HG03175 (cell line): ENCODE results near the gene DOCK9.

ENCODE experiments used
- ATAC-seq: cut with Tn5 transposase; IDR thresholded peaks from one replicate; pipeline ENCODE4 v1.9.1; 2021; ENCODE audit warnings: mild to moderate bottlenecking, moderate library complexity; ENCODE audit not compliant: unreplicated experiment

The DOCK9 gene, protein sequence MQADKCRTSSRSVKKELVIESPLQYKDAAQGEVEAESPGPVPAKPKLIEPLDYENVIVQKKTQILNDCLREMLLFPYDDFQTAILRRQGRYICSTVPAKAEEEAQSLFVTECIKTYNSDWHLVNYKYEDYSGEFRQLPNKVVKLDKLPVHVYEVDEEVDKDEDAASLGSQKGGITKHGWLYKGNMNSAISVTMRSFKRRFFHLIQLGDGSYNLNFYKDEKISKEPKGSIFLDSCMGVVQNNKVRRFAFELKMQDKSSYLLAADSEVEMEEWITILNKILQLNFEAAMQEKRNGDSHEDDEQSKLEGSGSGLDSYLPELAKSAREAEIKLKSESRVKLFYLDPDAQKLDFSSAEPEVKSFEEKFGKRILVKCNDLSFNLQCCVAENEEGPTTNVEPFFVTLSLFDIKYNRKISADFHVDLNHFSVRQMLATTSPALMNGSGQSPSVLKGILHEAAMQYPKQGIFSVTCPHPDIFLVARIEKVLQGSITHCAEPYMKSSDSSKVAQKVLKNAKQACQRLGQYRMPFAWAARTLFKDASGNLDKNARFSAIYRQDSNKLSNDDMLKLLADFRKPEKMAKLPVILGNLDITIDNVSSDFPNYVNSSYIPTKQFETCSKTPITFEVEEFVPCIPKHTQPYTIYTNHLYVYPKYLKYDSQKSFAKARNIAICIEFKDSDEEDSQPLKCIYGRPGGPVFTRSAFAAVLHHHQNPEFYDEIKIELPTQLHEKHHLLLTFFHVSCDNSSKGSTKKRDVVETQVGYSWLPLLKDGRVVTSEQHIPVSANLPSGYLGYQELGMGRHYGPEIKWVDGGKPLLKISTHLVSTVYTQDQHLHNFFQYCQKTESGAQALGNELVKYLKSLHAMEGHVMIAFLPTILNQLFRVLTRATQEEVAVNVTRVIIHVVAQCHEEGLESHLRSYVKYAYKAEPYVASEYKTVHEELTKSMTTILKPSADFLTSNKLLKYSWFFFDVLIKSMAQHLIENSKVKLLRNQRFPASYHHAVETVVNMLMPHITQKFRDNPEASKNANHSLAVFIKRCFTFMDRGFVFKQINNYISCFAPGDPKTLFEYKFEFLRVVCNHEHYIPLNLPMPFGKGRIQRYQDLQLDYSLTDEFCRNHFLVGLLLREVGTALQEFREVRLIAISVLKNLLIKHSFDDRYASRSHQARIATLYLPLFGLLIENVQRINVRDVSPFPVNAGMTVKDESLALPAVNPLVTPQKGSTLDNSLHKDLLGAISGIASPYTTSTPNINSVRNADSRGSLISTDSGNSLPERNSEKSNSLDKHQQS (N-terminal part only)

GRCh38 chr13:98977568-98978265 is at the start of gene DOCK9:
Gene DOCK9, minus strand, starts transcription at chr13:98978064. Its CDS starts 155 bp downstream, at chr13:98977909.
- ATAC-seq: no peak

- no peak for ATAC-seq
Observed at GRCh38 chr13:99027260-99027659, 49.4 kb upstream of the DOCK9 start.

DNA sequence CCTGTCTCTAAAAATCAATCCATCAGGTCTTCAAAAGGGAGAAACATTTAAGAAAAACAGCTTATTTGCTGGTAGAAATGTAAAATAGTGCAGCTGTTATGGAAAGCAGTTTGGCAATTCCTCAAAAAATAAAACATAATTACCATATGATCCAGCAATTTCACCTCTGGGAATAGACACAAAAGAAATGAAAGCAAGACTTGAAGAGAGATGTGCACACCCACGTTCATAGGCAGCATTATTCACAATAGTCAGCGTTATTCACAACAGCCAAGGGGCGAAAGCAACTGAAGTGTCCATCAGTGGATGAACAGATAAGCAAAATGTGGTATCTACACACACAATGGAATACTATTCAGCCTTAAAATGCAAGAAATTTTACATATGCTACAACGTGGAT is 45.1 kb upstream of the DOCK9 start:
- no peak for ATAC-seq

- no peak for ATAC-seq
Observed at GRCh38 chr13:99018418-99019180, 40.7 kb upstream of the DOCK9 start.

DNA sequence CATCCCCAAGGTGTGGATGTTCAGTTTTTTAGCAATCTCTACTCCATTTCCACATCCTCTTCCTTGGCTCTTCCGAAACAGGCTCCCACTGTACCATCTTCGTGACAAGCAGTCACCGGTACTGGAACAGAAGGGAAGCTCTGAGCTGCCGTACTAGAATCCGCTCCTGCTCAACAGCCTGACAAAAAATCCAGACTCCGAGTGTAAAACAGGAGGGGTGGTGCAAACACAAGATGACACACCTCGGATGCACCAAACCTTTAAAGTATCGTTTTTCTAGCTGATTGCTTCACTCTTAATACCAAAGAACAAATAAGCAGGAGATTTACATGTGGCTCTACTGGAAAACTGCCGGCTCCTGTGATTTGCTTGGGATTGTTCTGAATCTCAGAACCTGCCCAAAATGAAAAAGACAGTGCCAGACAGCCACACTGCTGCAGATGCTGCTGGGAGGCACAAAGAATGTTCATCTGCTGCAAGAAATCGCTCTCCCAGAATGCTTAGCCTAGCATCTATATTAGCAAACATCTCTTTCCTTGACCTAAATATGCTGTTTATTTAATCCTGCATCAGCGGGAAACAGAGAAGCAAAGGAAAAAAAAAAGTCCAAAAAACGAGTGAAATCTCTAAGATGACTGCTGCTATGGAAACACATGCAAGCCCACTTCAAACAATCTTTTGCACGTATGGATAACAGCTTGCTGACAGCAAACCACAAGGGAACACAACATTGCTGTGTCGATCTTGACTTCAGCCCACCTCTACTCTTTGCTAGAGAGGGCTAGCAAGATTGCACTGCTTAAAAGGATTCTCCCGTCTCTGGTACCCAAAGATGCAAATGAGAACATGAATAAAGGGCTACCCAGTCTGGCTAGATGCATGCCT is 38.0 kb upstream of the DOCK9 start:
- ATAC-seq: no peak

DNA sequence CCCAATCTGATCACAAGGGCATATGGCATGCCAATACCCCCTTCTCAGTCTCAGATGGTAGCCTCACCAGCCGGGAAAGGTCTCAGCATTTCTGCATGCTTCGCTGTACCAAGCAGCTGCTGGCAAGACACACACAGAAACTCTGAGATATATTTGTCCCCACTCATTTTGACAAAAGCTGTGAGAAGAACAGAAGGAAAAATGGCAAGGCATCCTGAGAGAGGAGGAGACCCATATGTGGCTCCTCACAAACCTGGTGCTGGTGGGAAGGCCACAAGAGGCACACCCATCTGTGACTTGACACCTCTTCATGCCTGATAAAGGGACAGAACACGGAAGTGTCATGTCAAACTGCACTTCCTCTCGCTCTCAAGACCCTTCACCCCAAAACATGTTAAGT is 36.7 kb upstream of the DOCK9 start:
- ATAC-seq: no peak

DNA sequence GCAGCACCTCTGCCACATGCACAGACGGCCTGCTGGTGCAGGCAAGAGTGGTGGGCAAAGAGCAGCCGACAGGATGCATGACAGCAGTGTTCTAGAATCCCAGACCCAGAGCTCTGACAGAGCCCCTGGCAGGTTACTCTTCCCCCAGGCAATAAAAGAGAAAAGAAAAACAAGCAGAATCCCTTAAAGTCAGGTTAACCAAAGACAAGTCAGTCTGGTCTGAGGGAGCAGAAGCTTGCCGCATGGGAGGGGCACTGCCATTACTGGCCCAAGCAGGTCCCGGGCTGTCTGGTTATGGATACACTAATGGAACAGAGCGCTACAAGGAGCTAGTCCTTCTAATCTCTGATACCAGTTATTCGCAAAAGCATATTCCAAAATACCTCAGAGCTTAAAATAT is 36.1 kb upstream of the DOCK9 start:
- ATAC-seq: no peak

- ATAC-seq: no peak
Observed at GRCh38 chr13:99012539-99012938, 34.7 kb upstream of the DOCK9 start.

DNA sequence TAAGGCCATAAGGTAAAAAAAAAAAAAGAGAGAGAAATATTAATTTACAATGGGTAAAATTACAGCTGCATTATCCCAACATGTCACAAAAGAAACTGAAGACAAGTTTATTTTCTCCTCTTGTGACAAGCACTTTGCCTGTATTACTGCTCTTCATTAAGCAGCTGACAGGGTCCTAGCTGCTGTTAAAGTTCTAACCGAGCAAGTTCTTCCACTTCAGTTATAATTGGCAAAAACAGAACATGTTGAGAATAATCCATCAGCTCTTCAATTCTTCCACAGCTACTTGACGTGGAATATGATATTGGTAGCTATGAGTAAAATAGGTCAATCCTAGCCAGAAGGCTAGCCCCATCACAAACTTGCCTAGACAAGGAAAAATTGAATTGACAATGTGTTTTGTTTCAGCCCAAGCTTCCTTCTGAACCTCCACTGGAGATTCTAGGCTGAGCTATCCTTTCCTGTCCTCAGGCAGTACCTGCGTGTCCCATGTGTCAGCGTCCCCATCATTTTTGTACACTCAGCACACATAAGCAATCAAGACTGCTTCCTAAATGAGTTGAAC is 32.2 kb upstream of the DOCK9 start:
- ATAC-seq: no peak

DNA sequence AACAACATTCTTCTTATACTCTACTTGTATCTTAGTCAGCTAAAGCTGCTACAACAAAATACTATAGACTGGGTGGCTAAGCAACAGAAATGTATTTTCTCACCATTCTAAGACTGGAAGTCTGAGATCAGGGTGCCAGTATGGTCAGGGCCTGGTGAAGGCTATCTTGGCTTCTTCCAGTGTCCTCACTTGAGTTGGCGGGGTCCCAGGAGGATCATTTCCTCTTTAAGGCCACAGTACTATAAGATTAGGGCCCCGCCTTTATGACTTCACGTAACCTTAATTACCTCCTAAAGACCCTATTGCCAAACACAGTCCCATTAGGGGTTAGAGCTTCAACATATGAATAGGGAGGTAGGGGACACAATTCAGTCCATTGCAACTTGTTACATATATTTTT is 30.7 kb upstream of the DOCK9 start:
- ATAC-seq: no peak

DNA sequence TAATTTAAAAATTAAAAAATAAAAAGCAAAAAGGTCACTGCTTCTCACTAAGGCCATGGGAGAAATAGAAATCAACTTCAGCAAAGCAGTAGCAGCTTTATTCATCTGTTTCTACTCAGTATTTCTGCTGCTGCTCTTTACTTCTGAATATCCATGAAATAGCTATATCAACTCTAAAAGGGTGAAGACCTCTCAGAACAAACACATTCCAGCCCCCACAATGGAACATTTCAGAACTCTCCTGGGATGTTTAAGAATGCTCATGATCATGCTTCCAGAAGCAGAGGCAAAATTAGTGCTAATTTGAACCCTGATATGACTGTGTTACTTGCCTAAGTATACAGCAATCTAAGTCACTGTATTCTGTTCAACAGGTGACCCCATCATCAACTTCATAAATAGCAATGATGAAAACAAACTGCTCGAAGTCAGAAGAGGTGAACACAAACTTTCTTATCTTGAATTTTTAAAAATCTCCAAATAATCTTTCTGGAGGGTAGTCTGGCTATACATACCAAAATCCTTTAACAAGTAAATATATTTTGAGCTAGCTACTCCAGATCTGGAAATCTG is 29.6 kb upstream of the DOCK9 start:
- ATAC-seq: no peak

DNA sequence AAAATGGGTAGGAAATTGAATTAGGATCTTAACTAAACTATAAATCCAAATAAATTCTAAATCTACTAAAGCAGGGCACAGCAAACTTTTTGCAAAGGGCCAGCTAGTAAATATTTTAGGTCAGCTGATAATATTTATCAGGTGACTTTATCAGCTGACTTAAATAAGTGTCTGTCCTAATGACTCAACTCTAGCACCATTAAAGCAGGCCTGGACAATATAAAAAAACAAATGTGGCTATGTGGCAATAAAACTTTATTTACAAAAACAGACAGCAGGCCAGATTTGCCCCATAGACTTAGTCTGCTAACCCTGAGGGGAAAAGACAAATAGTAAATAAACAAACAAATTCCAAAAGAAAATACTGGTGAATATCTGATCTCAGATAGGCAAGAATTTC is 27.7 kb upstream of the DOCK9 start:
- no peak for ATAC-seq

DNA sequence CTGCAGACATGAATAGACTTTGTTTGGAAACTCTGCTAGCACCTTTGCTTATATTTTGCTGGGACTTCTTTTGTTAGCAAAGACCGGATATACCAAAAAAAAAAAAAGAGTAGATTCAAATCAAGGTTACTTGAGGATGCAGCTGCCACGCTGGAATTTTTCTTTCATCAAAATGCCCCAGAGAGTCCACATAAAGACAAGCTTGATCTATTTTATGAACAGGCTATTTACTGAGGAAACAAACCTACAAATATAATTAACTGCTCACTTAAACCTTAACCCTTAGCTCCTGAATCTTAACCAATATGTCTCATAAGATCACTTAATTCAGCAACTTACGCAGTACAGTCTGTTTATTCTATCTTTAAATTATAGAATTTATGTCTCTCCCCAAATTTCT is 27.1 kb upstream of the DOCK9 start:
- no peak for ATAC-seq

- ATAC-seq: no peak
Observed at GRCh38 chr13:99003851-99004471, 26.1 kb upstream of the DOCK9 start.

DNA sequence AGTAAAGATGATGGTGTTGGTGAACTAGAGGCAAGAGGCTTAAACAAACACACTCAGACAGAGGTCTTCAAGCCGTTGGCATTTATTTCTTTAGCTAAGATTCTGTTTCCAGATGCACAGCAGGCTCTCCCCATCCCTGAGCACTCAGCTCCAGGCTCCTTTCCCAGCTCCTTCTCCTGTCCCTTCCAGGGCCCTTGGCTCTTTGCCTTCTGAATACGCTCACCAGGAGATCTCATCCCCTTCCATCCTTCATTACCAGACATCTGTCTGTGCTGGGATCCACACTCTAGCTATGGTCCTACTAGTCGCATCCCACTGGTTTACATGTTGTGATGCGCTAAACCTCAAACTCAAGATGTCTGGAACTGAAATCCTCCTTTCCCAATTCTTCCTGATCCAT is 25.3 kb upstream of the DOCK9 start:
- no peak for ATAC-seq

- no peak for ATAC-seq
Observed at GRCh38 chr13:99002172-99002710, 24.4 kb upstream of the DOCK9 start.

DNA sequence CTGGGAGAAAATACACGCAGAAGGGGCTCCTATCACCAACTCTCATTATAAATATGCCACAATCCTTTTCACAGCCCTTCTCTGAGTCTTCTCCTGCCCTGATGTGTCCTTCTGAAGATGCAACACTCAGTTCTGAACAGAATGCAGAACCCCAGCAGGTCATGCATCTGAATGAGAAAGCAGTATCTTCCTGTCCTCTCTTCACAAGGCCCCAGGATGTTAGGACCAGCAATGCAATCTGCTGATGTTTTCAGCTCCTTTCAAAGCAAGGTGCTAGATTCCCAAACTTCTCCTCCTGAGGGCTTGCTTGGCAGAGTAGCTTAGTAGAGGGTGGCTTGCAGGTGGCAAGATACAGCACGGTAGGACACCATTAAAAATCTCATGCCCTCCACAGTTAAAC is 22.3 kb upstream of the DOCK9 start:
- ATAC-seq: no peak

GRCh38 chr13:98999639-98999952 is 21.7 kb upstream of the DOCK9 start:
- no peak for ATAC-seq
